Body of pancreas (tissue), 4 donors: ENCODE measurements around the gene PCDHGB1.

Experiments used
- POLR2A ChIP-seq, 3 donors: fragments of 450-650 bp; IDR thresholded peaks; one replicate each; pipeline ENCODE4 v1.6.1; 2016; ENCODE audit warnings: antibody characterized with exemption in 3 of 3, mild to moderate bottlenecking in 2 of 3
- TF ChIP-seq, protein P1 (sequence below), 7 experiments: fragments of 450-650 bp in 4 of 7; fragments of 200-600 bp in 3 of 7; sonication (generic) in 3 of 7; IDR thresholded peaks; one replicate each; pipeline ENCODE4 v1.5.1; 2016 to 2019; ENCODE audit warnings: antibody characterized with exemption in 7 of 7

DNA sequence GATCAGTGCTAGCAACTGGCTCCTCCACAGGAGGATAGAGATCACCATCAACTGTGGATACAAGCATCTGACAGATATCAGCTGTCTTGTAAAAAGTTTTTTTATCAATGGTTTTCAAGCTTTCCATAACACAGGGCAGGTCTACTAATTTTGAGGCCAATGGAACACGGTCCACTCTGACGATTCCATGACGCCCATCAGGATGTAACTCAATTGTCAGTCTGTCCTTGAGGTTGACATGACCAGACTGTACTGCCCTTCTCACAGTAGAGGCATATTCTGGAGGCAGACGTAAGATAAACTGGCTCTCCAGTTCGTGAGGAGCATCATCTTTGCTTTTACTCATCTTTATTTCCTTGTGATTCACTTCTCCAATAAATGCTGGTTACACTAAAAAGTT, 30.2 kb upstream of the PCDHGB1 start:
- TF ChIP-seq, protein P1, sequence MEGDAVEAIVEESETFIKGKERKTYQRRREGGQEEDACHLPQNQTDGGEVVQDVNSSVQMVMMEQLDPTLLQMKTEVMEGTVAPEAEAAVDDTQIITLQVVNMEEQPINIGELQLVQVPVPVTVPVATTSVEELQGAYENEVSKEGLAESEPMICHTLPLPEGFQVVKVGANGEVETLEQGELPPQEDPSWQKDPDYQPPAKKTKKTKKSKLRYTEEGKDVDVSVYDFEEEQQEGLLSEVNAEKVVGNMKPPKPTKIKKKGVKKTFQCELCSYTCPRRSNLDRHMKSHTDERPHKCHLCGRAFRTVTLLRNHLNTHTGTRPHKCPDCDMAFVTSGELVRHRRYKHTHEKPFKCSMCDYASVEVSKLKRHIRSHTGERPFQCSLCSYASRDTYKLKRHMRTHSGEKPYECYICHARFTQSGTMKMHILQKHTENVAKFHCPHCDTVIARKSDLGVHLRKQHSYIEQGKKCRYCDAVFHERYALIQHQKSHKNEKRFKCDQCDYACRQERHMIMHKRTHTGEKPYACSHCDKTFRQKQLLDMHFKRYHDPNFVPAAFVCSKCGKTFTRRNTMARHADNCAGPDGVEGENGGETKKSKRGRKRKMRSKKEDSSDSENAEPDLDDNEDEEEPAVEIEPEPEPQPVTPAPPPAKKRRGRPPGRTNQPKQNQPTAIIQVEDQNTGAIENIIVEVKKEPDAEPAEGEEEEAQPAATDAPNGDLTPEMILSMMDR (IDR thresholded peaks at IDR 0.05): no peak
- no peak for TF ChIP-seq POLR2A (IDR thresholded peaks at IDR 0.05)
